Nasal cavity respiratory epithelium epithelial cell of viscerocranial mucosa (primary cell): ENCODE results near the gene SLC24A3. TPM values are rescaled to one million over a fixed set of nuclear protein-coding genes. Genes with fewer than 3 reads are reported as not detected.

ENCODE experiments used
- total RNA-seq: library from RNA; depleted of rRNA; stranded (reverse); fragments of >200 nt; gene quantifications from 2 replicates; pipeline ENCODE4 v1.2.3, GENCODE V29; 2014

SLC24A3 gene
- total RNA-seq = 0.34 and 0.36 TPM in 2 replicates

GRCh38 chr20:19212469-19212815 lies at the start of gene SLC24A3:
TSS of gene SLC24A3 (plus strand) at chr20:19212642.

GRCh38 chr20:19758133-19758500 lies 545.7 kb downstream of the SLC24A3 start, which contains the start of gene RIN2:
TSS of gene RIN2 (plus strand) at chr20:19758258. CDS start at chr20:19889602, 131,344 bp downstream.

